Endothelial cell (in vitro differentiated cells): Measurements from ENCODE around the gene CEP295NL. TPM values are rescaled to one million over a fixed set of nuclear protein-coding genes. Genes with fewer than 3 reads are reported as not detected.
A peak's percentile ranks its signal among the peaks of the same experiment; 100 is the strongest.

Experiments
- DNase-seq: peaks from one replicate; pipeline ENCODE4 v3.0.0; 2021; ENCODE audit warnings: low spot score
- H3K27ac Mint-ChIP-seq: one replicate; pipeline ENCODE4 v1.8.0; 2021; ENCODE audit warnings: mixed read lengths, inconsistent platforms; ENCODE audit not compliant: unreplicated experiment
- H3K27me3 Mint-ChIP-seq: one replicate; pipeline ENCODE4 v1.8.0; 2021; ENCODE audit warnings: mild to moderate bottlenecking, moderate library complexity, mixed read lengths, inconsistent platforms; ENCODE audit not compliant: unreplicated experiment
- H3K36me3 Mint-ChIP-seq: one replicate; pipeline ENCODE4 v1.8.0; 2021; ENCODE audit warnings: mild to moderate bottlenecking, low read depth, mixed read lengths, inconsistent platforms; ENCODE audit not compliant: unreplicated experiment
- H3K4me1 Mint-ChIP-seq: one replicate; pipeline ENCODE4 v1.8.0; 2021; ENCODE audit warnings: mild to moderate bottlenecking, mixed read lengths, inconsistent platforms; ENCODE audit not compliant: unreplicated experiment
- H3K4me3 Mint-ChIP-seq: one replicate; pipeline ENCODE4 v1.8.0; 2021; ENCODE audit warnings: mild to moderate bottlenecking, mixed read lengths, inconsistent platforms; ENCODE audit not compliant: unreplicated experiment
- H3K9me3 Mint-ChIP-seq: one replicate; pipeline ENCODE4 v1.8.0; 2021; ENCODE audit warnings: mixed read lengths, inconsistent platforms; ENCODE audit not compliant: unreplicated experiment
- CTCF ChIP-seq: fragments of 200-600 bp; sonication (generic); IDR thresholded peaks from one replicate; pipeline ENCODE4 v1.5.0; 2021; ENCODE audit warnings: antibody characterized with exemption; ENCODE audit not compliant: unreplicated experiment
- total RNA-seq: library from RNA; stranded (reverse); fragmentation: NEBNext Ultra II Directional; extraction: Animal tissue kit (Norgen Biotek cat#: 25700); gene quantifications from one replicate; pipeline ENCODE4 v1.2.1, GENCODE V29; 2021; ENCODE audit not compliant: unreplicated experiment

The CEP295NL gene
- total RNA-seq, 1 donor from 2014 or later = 1.4 TPM

- Mint-ChIP-seq H3K27ac (peak within 1 kb of the TSS; percentile 74), H3K4me1 (peaks cover 18% of the 10 kb centered on the region), H3K36me3 (peaks cover 25% of the 10 kb centered on the region), H3K9me3 (no peaks in the 10 kb centered on the region), H3K27me3 (peaks cover 11% of the 10 kb centered on the region), H3K4me3 (peak within 1 kb of the TSS; percentile 97)
- DNase-seq = peak; percentile 98
- TF ChIP-seq CTCF = peak; percentile 10
These were observed 62.0 kb downstream of the CEP295NL start, which contains the start of gene USP36 for GRCh38 chr17:78840780-78841611. Gene USP36, minus strand, starts transcription at chr17:78840814. Its CDS starts 4,451 bp downstream, at chr17:78836363.

Other genes starting within 250 kb of the CEP295NL start
- 73.3 TPM for gene CYTH1, start 120.9 kb downstream of the CEP295NL start, total RNA-seq
- 56.7 TPM for gene USP36, start 62.4 kb downstream of the CEP295NL start, total RNA-seq
- 41.5 TPM for gene TIMP2, start 22.2 kb upstream of the CEP295NL start, total RNA-seq
- 12.6 TPM for gene LGALS3BP, start 76.7 kb upstream of the CEP295NL start, total RNA-seq
- gene CANT1, start 106.6 kb upstream of the CEP295NL start, total RNA-seq = 81.6 TPM
- 0.26 TPM for gene C1QTNF1, start 121.0 kb upstream of the CEP295NL start, total RNA-seq
- gene ENGASE, start 171.6 kb upstream of the CEP295NL start, total RNA-seq = 31.6 TPM